NB4 (cell line): ENCODE results near the gene ANKRD62.

Experiments used
- MYC ChIP-seq: IDR thresholded peaks from 2 replicates; pipeline ENCODE4 v1.6.1; 2011; ENCODE audit warnings: low read depth, low read length
- POLR2A ChIP-seq: IDR thresholded peaks from 2 replicates; pipeline ENCODE4 v1.6.1; 2011; ENCODE audit warnings: mild to moderate bottlenecking; ENCODE audit not compliant: insufficient read length; ENCODE audit errors: extremely low read depth
- TF ChIP-seq, protein P1 (sequence below): IDR thresholded peaks from one replicate; pipeline ENCODE4 v1.5.1; 2012; ENCODE audit warnings: low read depth, low read length
- TF ChIP-seq, protein P2 (sequence below): IDR thresholded peaks from 2 replicates; pipeline ENCODE4 v1.6.1; 2011; ENCODE audit warnings: low read depth, low read length

DNA sequence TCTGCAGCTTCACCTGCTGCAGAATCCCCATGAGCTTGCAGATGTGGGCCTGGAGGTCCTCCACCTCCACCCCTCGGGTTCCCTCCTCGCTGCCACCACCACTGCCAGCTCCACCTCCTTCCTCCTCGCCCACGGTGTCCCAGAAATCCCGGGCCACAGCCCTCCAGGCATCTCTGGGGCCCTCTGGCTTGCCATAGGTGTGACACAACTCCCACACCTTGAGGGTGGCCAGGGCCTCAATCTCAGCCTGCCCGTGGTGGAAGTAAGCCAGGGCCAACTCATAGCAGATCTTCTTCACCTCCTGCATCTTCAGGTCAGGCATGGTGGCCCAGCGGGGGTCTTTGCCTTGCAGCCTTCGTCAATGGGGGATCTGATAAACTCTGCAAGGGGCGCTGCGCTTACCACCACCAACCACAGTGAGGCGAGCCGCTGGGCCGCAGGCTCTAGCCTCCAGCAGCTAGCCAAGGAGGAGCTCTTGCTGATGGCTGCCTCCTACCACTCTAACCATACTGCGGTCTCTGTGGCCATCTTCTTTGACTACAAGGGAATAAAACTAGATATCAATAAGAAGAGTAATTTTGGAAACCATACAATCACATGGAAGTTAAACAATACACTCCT is 36.1 kb upstream of the ANKRD62 start:
- TF ChIP-seq POLR2A (no peak), MYC (no peak)
- TF ChIP-seq, protein P1, sequence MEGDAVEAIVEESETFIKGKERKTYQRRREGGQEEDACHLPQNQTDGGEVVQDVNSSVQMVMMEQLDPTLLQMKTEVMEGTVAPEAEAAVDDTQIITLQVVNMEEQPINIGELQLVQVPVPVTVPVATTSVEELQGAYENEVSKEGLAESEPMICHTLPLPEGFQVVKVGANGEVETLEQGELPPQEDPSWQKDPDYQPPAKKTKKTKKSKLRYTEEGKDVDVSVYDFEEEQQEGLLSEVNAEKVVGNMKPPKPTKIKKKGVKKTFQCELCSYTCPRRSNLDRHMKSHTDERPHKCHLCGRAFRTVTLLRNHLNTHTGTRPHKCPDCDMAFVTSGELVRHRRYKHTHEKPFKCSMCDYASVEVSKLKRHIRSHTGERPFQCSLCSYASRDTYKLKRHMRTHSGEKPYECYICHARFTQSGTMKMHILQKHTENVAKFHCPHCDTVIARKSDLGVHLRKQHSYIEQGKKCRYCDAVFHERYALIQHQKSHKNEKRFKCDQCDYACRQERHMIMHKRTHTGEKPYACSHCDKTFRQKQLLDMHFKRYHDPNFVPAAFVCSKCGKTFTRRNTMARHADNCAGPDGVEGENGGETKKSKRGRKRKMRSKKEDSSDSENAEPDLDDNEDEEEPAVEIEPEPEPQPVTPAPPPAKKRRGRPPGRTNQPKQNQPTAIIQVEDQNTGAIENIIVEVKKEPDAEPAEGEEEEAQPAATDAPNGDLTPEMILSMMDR = no peak
- TF ChIP-seq, protein P2, sequence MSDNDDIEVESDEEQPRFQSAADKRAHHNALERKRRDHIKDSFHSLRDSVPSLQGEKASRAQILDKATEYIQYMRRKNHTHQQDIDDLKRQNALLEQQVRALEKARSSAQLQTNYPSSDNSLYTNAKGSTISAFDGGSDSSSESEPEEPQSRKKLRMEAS = no peak
